Left cardiac atrium (tissue), 4 donors: ENCODE measurements around the gene VAV2. TPM values are rescaled to one million over a fixed set of nuclear protein-coding genes. Genes with fewer than 3 reads are reported as not detected.

Source experiments
- ATAC-seq, 2 donors: fragments of 200-7000 bp; cut with Tn5 transposase; one replicate each; pipeline ENCODE4 v1.9.1; 2020; ENCODE audit warnings: mild to moderate bottlenecking in 2 of 2, moderate library complexity in 2 of 2
- DNase-seq: peaks from one replicate; pipeline ENCODE4 v3.0.0-alpha.2; 2020
- intact Hi-C, 2 donors: fragments of 100-400 bp; cut with DNase I; formaldehyde crosslinking; loops; one replicate each; pipeline versions ENCODE4 v1.14.1 to v1.15.1; 2022 to 2023
- total RNA-seq, 2 donors: library from RNA; stranded (reverse); fragmentation: NEBNext Ultra II Directional; extraction: Animal tissue kit (Norgen Biotek cat#: 25700); gene quantifications; one replicate each; pipeline ENCODE4 v1.2.1, GENCODE V29; 2021
- donor health status: DM: no; HTN: yes; CAD: no.
- donor health status: DM: no; HTN: yes; CAD: no; lungs with severe emphysema.
- donor health status: DM: yes; HTN: yes; CAD: no.
- donor health status: Dilated cardiomyopathy.

The VAV2 gene
- total RNA-seq, 2 donors from 2014 or later, result 8.3 to 9.6 TPM

DNA sequence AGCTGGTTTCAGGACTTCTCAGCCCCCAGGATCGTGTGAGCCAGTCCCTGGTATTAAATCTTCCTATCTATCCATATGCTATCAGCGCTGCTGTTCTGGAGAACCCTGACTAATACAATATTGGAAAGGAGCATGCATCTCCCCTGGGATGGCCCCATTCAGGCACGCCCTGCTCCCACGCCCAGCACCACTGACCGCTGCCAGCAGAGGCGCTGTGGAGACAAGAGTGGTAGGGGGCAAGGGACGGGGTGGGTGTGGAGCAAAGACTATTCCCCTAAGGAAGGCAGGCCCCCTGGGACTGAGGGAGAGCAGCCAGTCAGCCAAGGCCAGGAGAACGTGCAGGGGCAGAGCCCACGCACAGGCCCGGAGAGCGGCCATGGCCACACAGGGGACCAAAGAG is 116.0 kb downstream of the VAV2 start:
- intact Hi-C loops, result no loop called here
- ATAC-seq, result peak in 1 of 2 donors; percentile 8
- DNase-seq, result peak; percentile 48

- intact Hi-C loops, result no loop called here
- ATAC-seq (no peak), DNase-seq (no peak)
These were observed 117.0 kb downstream of the VAV2 start for GRCh38 chr9:133875131-133875530.

- no peak for ATAC-seq
- intact Hi-C loops, result no loop called here
- no peak for DNase-seq
These were observed 117.5 kb downstream of the VAV2 start for GRCh38 chr9:133874659-133875058.

DNA sequence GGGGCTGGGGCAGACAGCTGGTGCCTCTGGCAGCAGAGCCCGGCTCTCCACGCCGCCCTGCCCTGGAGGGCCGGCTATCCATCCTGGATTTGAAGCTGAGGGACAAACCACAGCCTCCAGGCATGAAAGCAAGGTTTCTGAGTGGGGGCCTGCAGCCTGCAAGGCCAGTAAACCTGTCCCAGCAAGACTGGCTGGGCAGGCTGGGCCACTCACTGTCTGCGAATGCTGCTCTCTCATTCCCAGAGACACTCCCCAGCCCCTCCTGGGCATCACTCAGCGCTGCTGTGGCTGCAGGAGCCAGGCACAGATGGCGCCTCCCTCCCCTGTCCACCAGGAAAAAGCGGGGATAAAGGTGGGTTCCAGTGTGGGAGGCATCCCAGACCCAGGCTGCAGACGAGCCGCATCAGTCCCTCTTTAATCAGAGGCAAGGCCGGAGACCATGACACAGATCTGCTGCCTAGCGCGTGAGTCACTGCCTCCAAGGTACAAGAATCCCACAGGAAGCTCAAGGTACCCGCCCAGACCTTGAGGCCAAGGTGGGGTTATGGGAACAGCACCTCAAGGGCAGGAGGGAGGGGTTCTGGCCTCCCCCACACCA is 118.0 kb downstream of the VAV2 start:
- no peak for DNase-seq
- intact Hi-C loops, result no loop called here
- ATAC-seq, result peak in 1 of 2 donors; percentile 20

- ATAC-seq, result no peak
- no peak for DNase-seq
- intact Hi-C loops, result no loop called here
These were observed 118.6 kb downstream of the VAV2 start for GRCh38 chr9:133873461-133873891.

DNA sequence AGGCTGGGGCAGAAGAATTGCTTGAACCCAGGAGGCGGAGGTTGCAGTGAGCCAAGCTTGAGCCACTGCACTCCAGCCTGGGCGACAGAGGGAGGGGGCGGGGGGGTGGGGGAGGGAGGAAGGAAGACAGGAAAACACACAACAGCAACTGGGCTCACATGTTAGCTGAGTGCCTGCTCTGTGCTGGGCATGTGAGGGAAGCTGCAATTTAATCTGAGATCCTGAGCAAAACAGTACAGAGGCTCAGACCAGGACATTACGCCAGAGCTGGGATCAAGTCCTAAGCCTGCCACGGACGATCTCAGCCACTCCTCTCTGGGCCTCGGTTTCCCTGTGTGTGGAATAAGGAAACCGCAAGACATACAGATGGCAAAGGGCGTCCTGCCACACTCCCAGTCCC is 119.1 kb downstream of the VAV2 start:
- DNase-seq (no peak), ATAC-seq (no peak)
- intact Hi-C loops, result no loop called here

DNA sequence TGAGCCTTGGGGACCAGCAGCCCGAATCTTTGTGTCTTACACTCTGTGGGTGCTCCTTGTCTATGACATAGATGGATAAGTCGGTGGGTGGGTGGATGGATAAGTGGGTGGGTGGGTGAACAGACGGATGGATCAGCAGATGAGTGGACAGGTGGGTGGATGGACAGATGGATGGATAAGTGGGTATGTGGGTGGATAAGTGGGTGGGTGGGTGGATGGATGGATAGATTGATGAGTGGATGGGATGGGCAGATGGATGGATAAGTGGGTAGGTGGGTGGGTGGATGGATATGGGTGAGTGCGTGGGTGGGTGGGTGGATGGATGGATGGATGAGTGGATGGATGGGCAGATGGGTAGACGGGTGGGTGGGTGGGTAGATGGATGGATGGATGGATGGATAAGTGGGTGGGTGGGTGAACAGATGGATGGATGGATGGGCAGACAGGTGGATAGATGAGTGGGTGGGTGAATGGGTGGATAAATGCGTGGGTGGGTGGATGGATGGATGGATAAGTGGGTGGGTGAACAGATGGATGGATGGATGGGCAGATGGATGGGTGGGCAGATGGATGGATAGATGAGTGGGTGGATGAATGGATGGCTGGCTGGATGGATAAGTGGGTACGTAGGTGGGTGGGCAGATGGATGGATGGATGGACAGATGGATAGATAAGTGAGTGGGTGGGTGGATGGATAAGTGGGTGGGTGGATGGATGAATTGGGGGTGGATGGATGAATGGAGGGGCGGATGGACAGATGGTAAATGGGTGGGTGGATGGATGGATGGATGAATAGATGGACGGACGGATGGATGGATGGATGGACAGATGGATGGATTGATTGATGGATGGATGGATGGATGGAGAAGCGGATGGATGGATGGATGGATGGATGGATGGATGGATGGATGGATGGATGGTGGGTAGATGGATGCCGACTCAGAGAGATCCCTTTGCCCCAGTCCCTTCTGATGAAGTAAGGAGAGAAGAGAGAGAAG is 121.2 kb downstream of the VAV2 start:
- no peak for ATAC-seq
- no peak for DNase-seq
- intact Hi-C loops, result no loop called here

GRCh38 chr9:133869674-133870405 is 122.3 kb downstream of the VAV2 start:
- no peak for ATAC-seq
- no peak for DNase-seq
- intact Hi-C loops, result no loop called here

- no peak for DNase-seq
- intact Hi-C loops, result no loop called here
- ATAC-seq, result no peak
These were observed 123.9 kb downstream of the VAV2 start for GRCh38 chr9:133868203-133868602.

- DNase-seq (no peak), ATAC-seq (no peak)
- intact Hi-C loops, result no loop called here
These were observed 125.2 kb downstream of the VAV2 start for GRCh38 chr9:133866946-133867345.

GRCh38 chr9:133864011-133864410 is 128.1 kb downstream of the VAV2 start:
- DNase-seq (no peak), ATAC-seq (no peak)
- intact Hi-C loops, result no loop called here

DNA sequence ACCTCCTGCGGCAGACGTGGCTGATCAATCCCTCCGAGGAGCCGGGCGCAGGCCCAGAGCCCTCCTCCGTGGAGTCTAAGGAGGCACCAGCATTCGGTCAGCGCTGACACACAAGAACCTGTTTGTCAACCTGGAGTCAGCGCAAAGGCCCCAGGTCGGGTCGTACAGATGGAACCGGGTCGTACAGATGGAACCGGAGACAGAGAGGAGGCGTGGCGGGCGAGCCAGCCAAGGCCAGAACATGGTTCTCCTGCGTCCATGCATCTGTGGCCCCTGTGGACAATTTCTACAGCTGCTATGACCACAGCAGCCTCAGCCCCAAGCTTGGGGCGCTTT is 128.9 kb downstream of the VAV2 start:
- DNase-seq, result no peak
- intact Hi-C loops, result no loop called here
- no peak for ATAC-seq

GRCh38 chr9:133862585-133863256 is 129.4 kb downstream of the VAV2 start:
- intact Hi-C loops, result no loop called here
- DNase-seq (peak; percentile 62), ATAC-seq (peak; percentile 62 to 68)

GRCh38 chr9:133861692-133862091 is 130.4 kb downstream of the VAV2 start:
- no peak for ATAC-seq
- DNase-seq, result no peak

GRCh38 chr9:133861086-133861485 is 131.0 kb downstream of the VAV2 start:
- ATAC-seq, result no peak
- no peak for DNase-seq
- intact Hi-C loops, result no loop called here

More at GRCh38 chr9:133861692-133862091, 130.4 kb downstream of the VAV2 start:
- intact Hi-C loops, result no loop called here

DNA sequence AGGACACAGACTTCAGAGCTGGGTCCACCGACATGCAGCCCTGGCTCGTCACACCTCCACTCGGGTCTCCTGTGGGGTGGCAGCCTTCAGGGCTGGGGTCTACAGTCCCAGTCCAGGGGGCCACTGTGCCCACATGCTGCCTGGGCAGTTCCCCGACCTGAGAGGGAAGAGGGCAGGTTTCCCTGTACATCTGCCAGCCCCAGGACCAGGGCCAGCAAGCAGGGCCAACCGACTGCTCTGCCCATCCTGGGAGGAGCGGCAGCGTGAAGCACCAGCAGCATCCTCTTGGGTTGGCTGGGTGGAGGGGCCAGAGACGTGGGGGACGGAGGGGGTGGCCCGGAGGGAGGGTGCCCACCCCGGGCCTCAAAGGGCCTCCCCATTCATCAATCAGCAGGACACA is 133.4 kb downstream of the VAV2 start:
- no peak for DNase-seq
- ATAC-seq, result no peak
- intact Hi-C loops, result no loop called here

- DNase-seq, result no peak
- no peak for ATAC-seq
- intact Hi-C loops, result no loop called here
These were observed 134.5 kb downstream of the VAV2 start for GRCh38 chr9:133857639-133858038.

DNA sequence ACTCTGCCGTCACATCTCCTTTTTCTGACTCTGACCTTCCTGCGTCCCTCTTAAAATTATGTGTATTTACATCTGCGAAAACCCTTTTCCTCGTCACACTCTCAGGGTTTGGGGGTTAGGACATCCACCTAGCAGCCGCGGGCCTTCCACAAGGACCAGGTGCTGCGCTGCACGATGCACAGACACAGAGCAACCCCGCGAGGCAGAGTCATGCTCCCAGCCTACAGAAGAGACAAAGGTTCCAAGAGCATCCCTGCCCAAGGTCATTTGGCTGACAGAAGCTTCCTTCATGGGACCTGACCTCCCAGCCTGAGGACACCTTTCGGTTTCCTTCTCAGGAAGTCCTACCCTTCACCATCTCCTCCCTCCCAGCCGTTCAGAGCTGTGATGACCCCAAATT is 135.3 kb downstream of the VAV2 start:
- ATAC-seq (no peak), DNase-seq (no peak)
- intact Hi-C loops, result no loop called here

GRCh38 chr9:133855802-133856521 is 136.2 kb downstream of the VAV2 start:
- peak; percentile 54 to 60 for ATAC-seq
- DNase-seq, result peak; percentile 61
- intact Hi-C loops, result no loop called here
